GM12878 (cell line): ENCODE data around the gene XPNPEP3. TPM values are rescaled to one million over a fixed set of nuclear protein-coding genes. Genes with fewer than 3 reads are reported as not detected.
"Not testable (repeated sequence)": the region's sequence is repeated elsewhere in the genome, so short reads cannot be mapped to it uniquely, and the experiment has no call there.

Experiments
- ATAC-seq: fragments of 200-7000 bp; cut with Tn5 transposase; 3 replicates; pipeline ENCODE4 v1.9.1; 2020; ENCODE audit warnings: mild to moderate bottlenecking, moderate library complexity
- BruUV-seq: library from RNA; stranded (reverse); fragments of 400-500 nt; replicated peaks from 2 replicates; lab custom pipeline; 2021; lab: Mats Ljungman, UMichigan
- CTCF ChIA-PET: fragments of 300-600 bp; sonication (Branson Sonifier 250); formaldehyde crosslinking; extraction: SDS; loops from one replicate; lab custom pipeline; 2021; ENCODE audit warnings: inconsistent platforms; lab: Yijun Ruan, JAX
- POLR2A ChIA-PET: fragments of 350-600 bp; formaldehyde crosslinking; extraction: SDS; loops from one replicate; lab custom pipeline; 2021; ENCODE audit warnings: inconsistent platforms; lab: Charles Lee
- RAD21 ChIA-PET: fragments of 300-600 bp; sonication (Branson Sonifier 250); formaldehyde crosslinking; loops from one replicate; lab custom pipeline; 2023; ENCODE audit warnings: antibody characterized with exemption; ENCODE audit not compliant: unreplicated experiment; lab: Charles Lee
- SMC1A ChIA-PET: fragments of 300-600 bp; sonication (Branson Sonifier 250); formaldehyde crosslinking; loops from one replicate; lab custom pipeline; 2023; ENCODE audit not compliant: unreplicated experiment, uncharacterized antibody; lab: Charles Lee
- DNase-seq: peaks from one replicate; pipeline ENCODE4 v3.0.0-alpha.2; 2011; ENCODE audit warnings: low read depth, low spot score
- FAIRE-seq: peaks from 3 replicates; lab custom pipeline; 2011; peaks lifted over from hg19 to GRCh38; lab: Jason Lieb, UNC
- H2AFZ ChIP-seq: 2 replicates; pipeline ENCODE4 v1.6.0; 2011; ENCODE audit warnings: low read depth, low read length, control low read depth; ENCODE audit not compliant: control insufficient read depth
- H3K27ac ChIP-seq: 2 replicates; pipeline ENCODE4 v1.5.1; 2011; ENCODE audit warnings: control low read depth; ENCODE audit not compliant: control insufficient read depth, insufficient read depth
- H3K27me3 ChIP-seq, 2 experiments: replicated peaks in 1 of 2; 2 replicates each; pipeline versions ENCODE4 v1.6.0 to v1.6.1; 2011; ENCODE audit warnings: low read length in 1 of 2; ENCODE audit not compliant: control insufficient read depth in 2 of 2, insufficient read depth in 2 of 2
- H3K36me3 ChIP-seq, 2 experiments: 2 replicates each; pipeline ENCODE4 v1.5.1; 2011; ENCODE audit warnings: low read length in 1 of 2; ENCODE audit not compliant: control insufficient read depth in 2 of 2, insufficient read depth in 2 of 2
- H3K4me1 ChIP-seq: 2 replicates; pipeline ENCODE4 v1.6.1; 2011; ENCODE audit warnings: mild to moderate bottlenecking, low read length, moderate library complexity, mixed read lengths; ENCODE audit not compliant: control insufficient read depth, insufficient read depth
- H3K4me2 ChIP-seq: 2 replicates; pipeline ENCODE4 v1.6.0; 2011; ENCODE audit warnings: control low read depth; ENCODE audit not compliant: control insufficient read depth, insufficient read depth
- H3K4me3 ChIP-seq: fragments of 200-600 bp; sonication (generic); 2 replicates; pipeline ENCODE4 v1.5.1; 2016
- H3K79me2 ChIP-seq: 2 replicates; pipeline ENCODE4 v1.6.0; 2011; ENCODE audit warnings: low read length; ENCODE audit not compliant: control insufficient read depth, insufficient read depth
- H3K9ac ChIP-seq: 2 replicates; pipeline ENCODE4 v1.8.0; 2011; ENCODE audit warnings: low read length, control low read depth, mixed read lengths; ENCODE audit not compliant: control insufficient read depth, insufficient read depth
- H3K9me3 ChIP-seq: replicated peaks from 3 replicates; pipeline ENCODE4 v1.5.1; 2011; ENCODE audit warnings: mild to moderate bottlenecking, low read length; ENCODE audit not compliant: control insufficient read depth, insufficient read depth
- H4K20me1 ChIP-seq: 2 replicates; pipeline ENCODE4 v1.6.0; 2011; ENCODE audit not compliant: control insufficient read depth, insufficient read depth
- BHLHE40 ChIP-seq, 2 experiments: fragments of 450-650 bp in 1 of 2; IDR thresholded peaks; 2 replicates each; pipeline ENCODE4 v1.6.1; 2011 to 2017; ENCODE audit warnings: low read depth in 2 of 2, borderline replicate concordance in 1 of 2, improper control_type of control experiment in 1 of 2, low read length in 1 of 2, mild to moderate bottlenecking in 1 of 2
- CBX3 ChIP-seq: fragments of 200-600 bp; sonication (generic); IDR thresholded peaks from 2 replicates; pipeline ENCODE4 v1.6.1; 2016; ENCODE audit warnings: low read depth, borderline replicate concordance
- EZH2 ChIP-seq: IDR thresholded peaks from 2 replicates; pipeline ENCODE4 v1.6.1; 2012; ENCODE audit warnings: low read depth, mild to moderate bottlenecking, control low read depth, inconsistent platforms, low read length, borderline replicate concordance; ENCODE audit not compliant: control insufficient read depth
- SMAD1 ChIP-seq: fragments of 450-650 bp; IDR thresholded peaks from 2 replicates; pipeline ENCODE4 v1.6.1; 2018; ENCODE audit warnings: mild to moderate bottlenecking, low read depth; ENCODE audit not compliant: partially characterized antibody
- SP1 ChIP-seq: IDR thresholded peaks from one replicate; pipeline ENCODE4 v1.6.1; 2011; ENCODE audit warnings: low read depth, low read length
- WGBS: methylation state at CpG from one replicate; pipeline ENCODE4 v1.1.6; 2016; ENCODE audit warnings: low lambda C conversion rate; ENCODE audit not compliant: insufficient replicate concordance, insufficient coverage; ENCODE audit errors: missing lambda C conversion rate; 5-methylcytosine and 5-hydroxymethylcytosine counted together
- in situ Hi-C: fragments of 300-500 bp; cut with MboI; formaldehyde crosslinking; loops from 9 replicates; pipeline ENCODE4 v1.14.3; 2018; ENCODE audit warnings: mixed read lengths
- intact Hi-C: fragments of 100-400 bp; cut with micrococcal nuclease; formaldehyde crosslinking; loops from one replicate; pipeline ENCODE4 v1.14.2; 2022; ENCODE audit not compliant: unreplicated experiment
- polyA plus RNA-seq, 11 experiments: library from polyadenylated mRNA; depleted of rRNA in 4 of 11; unstranded in 6 of 11; stranded (reverse) in 5 of 11; fragments of >200 nt; fragmentation: Nextera tagmentation in 4 of 11; fragmentation: Illumina TruSeq in 1 of 11; extraction: Ambion mirVana in 4 of 11; extraction: Trizol in 1 of 11; gene quantifications; 1 replicate in 1 of 11; 2 replicates in 10 of 11; pipeline versions ENCODE4 v1.2.1 to v1.2.3, GENCODE V29; 2011 to 2016; ENCODE audit warnings: inconsistent platforms in 2 of 11, missing spikeins in 2 of 11, low read depth in 1 of 11
- total RNA-seq, 4 experiments: library from RNA; depleted of rRNA in 3 of 4; stranded (reverse); fragments of >200 nt in 3 of 4; fragmentation: Illumina TruSeq in 1 of 4; extraction: Trizol in 1 of 4; gene quantifications; 2 replicates each; pipeline versions ENCODE4 v1.2.1 to v1.2.3, GENCODE V29; 2013 to 2021
- TF ChIP-seq, protein P1 (sequence below): fragments of 450-650 bp; formaldehyde crosslinking; IDR thresholded peaks from 2 replicates; pipeline ENCODE4 v1.4.0; 2022; ENCODE audit warnings: mild to moderate bottlenecking, moderate library complexity

Gene XPNPEP3
- total and polyA plus RNA-seq, 10 of the 15 experiments (the other 5 are each of a cell fraction or from before 2014, with no cell fraction given): 6.7 to 19.9 (median 11.7) TPM

DNA sequence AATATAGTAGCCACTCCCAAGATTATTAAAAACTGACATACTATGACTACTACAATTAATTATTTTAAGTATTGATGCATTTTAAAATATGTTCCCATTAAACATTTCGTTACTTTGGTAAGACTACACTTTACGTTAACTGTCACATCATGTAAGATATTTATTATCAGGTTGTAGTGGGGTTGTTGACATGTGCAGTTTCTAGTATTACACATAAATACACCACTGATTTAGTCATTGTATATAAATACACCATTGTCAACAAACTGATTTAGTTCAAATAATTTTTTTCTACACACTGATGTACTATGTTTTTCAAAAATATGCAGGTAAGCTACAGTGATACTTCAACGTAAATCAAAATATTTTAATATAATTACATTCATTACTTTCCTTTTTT is 12.0 kb upstream of the XPNPEP3 start (continued):
- no peak for TF ChIP-seq CBX3
- no peak for TF ChIP-seq EZH2
- TF ChIP-seq SP1: no peak
- no peak for TF ChIP-seq BHLHE40 (IDR thresholded peaks at IDR 0.05; ENCODE audit: borderline replicate concordance in 1 of 2, low read depth in 2 of 2, low read length in 1 of 2)
- no peak for TF ChIP-seq SMAD1
- TF ChIP-seq, protein P1, sequence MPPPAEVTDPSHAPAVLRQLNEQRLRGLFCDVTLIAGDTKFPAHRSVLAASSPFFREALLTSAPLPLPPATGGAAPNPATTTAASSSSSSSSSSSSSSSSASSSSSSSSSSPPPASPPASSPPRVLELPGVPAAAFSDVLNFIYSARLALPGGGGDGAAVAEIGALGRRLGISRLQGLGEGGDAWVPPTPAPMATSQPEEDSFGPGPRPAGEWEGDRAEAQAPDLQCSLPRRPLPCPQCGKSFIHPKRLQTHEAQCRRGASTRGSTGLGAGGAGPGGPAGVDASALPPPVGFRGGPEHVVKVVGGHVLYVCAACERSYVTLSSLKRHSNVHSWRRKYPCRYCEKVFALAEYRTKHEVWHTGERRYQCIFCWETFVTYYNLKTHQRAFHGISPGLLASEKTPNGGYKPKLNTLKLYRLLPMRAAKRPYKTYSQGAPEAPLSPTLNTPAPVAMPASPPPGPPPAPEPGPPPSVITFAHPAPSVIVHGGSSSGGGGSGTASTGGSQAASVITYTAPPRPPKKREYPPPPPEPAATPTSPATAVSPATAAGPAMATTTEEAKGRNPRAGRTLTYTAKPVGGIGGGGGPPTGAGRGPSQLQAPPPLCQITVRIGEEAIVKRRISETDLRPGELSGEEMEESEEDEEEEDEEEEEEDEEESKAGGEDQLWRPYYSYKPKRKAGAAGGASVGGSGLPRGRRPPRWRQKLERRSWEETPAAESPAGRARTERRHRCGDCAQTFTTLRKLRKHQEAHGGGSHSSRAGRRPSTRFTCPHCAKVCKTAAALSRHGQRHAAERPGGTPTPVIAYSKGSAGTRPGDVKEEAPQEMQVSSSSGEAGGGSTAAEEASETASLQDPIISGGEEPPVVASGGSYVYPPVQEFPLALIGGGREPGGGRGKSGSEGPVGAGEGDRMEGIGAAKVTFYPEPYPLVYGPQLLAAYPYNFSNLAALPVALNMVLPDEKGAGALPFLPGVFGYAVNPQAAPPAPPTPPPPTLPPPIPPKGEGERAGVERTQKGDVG (CRISPR knock-in tag): no peak
- TF ChIP-seq, all 136 proteins: peak for 0

DNA sequence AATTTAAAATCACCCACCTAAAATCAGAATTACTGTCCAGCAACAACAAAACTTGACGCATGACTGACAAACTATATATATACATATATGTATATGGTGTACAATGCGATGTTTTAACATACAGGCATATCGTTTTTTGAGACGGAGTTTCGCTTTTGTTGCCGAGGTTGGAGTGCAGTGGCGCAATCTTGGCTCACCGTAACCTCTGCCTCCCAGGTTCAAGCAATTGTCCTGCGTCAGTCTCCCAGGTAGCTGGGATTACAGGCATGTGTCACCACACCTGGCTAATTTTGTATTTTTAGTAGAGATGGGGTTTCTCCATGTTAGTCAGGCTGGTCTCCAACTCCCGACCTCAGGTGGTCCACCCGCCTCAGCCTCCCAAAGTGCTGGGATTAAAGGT is 11.1 kb upstream of the XPNPEP3 start:
- H3K4me2 ChIP-seq, H3K9me3 ChIP-seq, H2AFZ ChIP-seq, in situ Hi-C loops, DNase-seq, H4K20me1 ChIP-seq, intact Hi-C loops, H3K79me2 ChIP-seq, H3K4me1 ChIP-seq, POLR2A ChIA-PET, BruUV-seq, H3K27ac ChIP-seq, FAIRE-seq, RAD21 ChIA-PET, H3K9ac ChIP-seq, ATAC-seq, H3K27me3 ChIP-seq, SMC1A ChIA-PET, H3K4me3 ChIP-seq: not testable (repeated sequence)
- peaks cover 1 to 31% of the 10 kb centered on the region in 2 experiments; a peak in 3 of 4 replicates for H3K36me3 ChIP-seq
- CTCF ChIA-PET: interaction anchor here (0.7 to 1.0 kb wide), 2 partner anchors 28 to 736 kb away, joined by 3 read pairs; no protein-coding TSS in a partner anchor
- 96% methylated on average over 11 of the region's 11 CpGs for WGBS
